HPDE6-E6E7 (cell line): Measurements from ENCODE around the gene SGIP1.
"Not testable (repeated sequence)": the region's sequence is repeated elsewhere in the genome, so short reads cannot be mapped to it uniquely, and the experiment has no call there.

Source experiments
- DNase-seq: peaks from one replicate; pipeline ENCODE4 v3.0.0; 2011; ENCODE audit warnings: missing footprints; ENCODE audit errors: extremely low spot score

SGIP1 gene

DNA sequence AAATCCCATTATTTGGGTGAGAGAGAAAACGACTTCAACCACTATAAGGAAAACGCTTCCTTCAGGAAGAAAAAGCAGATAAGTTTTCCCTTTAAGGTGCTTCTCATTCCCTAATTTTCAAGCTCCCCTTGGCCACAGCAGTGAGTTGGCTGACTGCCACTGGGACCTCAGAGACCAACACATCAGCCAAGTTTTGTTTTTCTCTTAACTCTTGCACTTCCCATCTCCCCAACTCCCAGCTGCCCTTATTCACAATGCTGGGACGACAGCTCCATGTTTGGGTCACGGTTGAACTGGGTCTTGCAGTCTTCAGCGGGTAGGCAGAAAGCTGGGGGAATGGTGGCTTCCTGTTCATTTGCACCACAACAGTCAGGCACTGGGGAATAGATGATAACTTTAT is 18.9 kb downstream of the SGIP1 start:
- no peak for DNase-seq

DNA sequence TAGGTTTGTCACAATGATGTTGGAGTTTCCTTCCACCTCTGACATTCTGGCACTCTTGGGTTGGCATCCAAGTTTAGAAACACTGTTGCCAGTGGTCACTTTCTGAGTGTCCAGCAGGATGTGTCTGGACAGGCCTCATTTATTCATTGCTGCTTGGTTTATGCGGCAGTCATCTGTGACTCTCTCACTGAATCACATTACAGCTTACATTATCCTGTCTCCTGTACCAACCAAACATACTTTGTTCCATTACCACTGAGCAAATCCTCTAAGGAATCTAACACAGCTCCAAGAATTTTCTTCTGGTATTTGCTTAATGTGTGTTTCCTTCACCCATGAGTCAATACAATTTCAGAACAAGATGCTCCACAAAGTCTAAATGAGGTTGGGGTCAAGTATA is 19.9 kb downstream of the SGIP1 start:
- DNase-seq: no peak

- no peak for DNase-seq
These were observed 22.2 kb downstream of the SGIP1 start for GRCh38 chr1:66556161-66556611.

DNA sequence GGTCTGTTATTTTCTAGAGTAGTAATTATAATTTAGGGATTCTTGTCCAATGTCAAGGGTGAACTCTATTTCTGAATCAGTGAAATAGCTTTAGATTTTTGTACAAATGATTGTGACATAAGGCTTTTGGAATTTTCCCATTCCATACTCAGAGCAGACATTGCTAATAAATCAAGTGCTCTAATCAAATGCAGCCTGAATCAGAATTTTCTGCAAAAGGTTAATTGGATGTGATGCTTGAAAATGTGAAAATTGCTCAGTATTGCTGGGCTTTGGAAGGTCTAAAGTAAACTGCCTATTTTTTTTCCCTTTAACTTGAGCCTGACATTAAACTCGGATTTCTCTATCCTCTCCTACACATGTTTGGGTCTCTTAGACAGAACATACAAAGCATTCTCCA is 23.2 kb downstream of the SGIP1 start:
- DNase-seq: no peak

DNA sequence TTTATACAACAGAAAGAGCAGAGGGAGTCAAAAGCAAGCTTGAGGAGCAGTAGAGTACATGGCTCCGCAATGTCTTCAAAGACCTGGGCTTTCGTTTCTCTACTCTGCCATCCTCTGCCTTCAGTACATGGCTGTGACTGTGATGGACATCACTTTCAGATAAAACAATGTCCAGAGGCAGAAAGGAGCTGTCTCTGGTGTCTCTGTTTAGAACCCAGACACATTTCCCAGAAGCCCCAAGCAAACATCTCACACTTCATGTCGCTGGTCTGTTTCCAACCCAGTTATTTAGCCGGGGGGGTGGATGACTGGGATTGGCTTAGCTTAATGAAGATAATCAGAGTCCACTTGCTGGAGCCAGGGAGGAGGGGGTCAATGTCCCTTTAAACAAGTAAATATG is 25.6 kb downstream of the SGIP1 start:
- DNase-seq: no peak

DNA sequence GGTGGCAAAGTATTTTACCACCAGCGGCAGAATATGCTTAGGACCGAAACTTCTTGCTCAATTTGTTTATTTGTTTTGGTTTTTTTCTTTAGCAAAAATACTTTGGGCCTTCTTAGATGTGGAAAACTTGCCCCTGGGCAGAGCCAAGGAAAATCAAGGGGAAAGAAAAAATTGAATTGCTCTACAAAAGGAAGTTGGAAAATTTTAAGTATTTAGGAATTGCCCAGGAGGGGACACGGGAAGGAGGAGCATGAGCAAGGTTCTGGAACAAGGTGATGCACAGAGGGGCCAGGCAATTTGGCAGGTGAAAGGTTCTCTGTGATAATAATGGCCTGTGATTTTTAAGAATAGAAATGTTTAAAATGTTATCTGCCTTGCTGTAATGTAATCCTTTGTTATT is 28.6 kb downstream of the SGIP1 start:
- DNase-seq: no peak

DNA sequence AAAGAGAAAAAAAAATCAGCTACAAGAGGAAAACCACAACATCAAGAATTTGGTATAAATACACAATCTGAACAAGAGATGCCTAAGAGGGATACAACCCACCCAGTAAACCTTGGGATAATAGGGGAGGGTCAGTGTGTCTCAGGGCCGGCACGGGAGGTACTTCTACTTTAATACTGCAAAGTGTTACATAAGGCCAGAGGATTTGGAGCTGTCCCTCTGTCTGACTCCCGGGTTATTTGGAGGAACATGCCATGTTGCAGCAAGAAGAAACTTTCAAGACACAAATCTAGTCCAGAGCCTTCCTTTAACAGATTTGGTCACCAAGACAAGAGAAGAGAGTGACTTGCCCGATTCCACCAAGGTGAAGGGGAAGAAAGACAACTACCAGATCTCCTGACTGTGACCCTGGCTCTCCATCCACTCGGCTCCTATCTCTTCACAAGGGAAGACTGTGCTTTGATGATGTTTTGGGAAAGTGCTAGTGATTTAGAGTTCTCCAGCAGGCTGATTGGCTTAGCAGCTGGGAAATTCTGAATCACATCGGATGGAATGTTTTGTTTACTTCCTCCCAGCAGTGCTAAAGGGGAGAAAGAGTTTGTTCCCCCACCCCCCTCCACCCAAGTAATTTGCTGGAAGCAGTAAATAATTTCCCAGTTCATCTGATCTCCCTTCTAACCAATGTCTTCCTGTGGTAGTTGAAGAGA is 29.3 kb downstream of the SGIP1 start:
- no peak for DNase-seq

DNA sequence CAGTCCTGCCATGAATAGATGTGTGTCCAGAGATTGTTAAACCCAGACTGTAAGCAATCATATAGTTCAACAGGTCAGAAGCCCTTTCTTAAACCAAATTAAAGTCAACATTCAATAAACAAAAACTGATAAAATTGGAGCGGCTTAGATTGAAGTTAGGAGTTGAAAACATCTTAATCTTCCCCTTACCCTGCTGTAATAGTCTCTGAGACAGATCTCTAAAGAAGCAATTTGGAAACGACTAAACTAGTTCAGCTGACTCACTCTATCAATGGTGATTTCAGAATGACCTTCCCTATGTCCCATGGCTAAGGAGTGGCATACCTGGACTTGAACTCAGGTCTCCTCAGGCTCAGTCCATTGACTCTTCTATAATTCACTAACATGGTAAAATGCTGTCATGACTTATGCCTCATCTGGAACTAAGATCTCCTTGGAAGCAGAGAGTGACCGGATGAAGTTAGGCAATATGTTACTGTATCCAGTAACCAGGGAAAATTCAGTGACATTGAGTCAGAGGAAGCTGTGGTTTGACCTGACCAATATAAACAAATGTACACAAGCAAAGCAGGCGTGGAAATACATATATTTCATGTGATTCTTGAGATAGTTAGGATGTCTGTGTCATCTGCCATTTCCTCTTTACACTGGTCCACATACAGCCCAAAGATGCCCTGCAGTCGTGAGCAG is 30.1 kb downstream of the SGIP1 start:
- DNase-seq: peak; percentile 76

GRCh38 chr1:66570196-66570595 is 36.2 kb downstream of the SGIP1 start:
- DNase-seq: no peak

DNA sequence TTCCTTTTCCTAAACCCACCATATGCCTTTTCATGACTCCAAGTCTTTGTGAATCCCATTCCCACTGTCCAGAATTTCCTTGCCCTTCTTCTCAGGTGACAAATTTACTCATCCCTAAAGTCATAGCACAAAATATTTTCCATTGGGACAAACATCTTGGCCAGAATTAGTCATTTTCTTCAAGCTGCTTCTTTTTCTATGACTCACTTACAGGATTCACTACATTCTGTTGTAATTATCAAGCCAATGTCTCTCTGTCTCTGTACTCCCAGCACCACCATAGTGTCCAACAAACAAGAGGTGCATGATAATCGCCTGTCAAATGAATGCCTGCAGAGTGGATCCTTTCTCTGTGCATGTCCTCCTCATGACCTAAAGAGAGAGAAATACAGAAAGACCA is 37.8 kb downstream of the SGIP1 start:
- DNase-seq: peak; percentile 43

DNA sequence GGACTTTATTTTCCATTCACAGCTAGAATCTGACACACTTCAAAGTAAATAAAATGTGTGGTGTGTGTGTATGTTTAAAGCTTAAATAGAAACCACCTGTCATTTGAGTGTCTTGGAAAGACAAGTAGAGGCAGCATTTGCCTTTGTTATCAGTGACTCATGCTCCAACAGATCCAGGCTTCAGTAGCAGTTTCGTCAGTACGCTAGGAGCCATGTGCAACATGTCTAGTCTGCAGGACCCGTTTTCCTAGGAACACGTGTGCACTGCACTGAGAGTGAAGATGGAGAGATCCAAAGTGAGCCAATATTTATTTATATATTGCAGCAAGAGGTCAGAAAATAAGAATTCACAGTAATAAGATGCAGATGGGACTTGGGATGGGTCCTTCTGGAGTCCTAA is 41.8 kb downstream of the SGIP1 start:
- peak; percentile 62 for DNase-seq

DNA sequence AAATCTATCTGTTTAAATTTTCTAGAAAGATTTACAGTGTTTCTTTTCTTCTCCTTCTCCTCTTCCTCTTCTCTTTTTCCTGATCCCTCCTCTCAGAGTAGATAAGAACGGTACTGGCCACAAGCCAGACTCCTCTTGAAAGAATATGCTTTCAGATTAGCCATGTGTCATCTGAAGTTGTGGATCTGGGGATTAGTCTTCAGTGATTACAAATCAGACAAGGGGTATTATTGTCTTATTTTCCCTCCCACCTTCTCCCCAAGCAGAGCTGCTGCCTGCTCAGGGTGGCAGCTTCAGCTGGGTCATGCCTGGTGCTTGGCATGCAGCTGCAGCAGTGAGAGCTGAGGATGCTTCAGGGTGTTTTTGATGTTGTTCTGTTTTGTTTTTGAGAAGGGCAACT is 42.7 kb downstream of the SGIP1 start:
- DNase-seq: no peak

DNA sequence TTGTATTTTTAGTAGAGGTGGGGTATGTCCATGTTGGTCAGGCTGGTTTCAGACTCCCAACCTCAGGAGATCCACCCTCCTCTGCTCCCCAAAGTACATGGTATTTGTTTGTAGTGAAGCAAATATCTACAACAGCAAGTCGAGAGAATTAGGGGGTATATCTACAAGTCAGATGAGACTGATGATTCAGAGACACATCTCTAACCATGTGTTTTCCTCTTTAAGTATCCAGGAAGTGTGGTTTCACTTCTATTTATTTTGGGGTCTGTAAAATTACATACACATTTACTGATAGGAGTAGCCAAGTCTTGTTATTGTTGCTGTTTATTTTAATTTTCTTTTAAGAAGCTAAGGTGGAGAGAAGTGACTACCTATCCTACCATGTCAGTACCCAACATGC is 44.9 kb downstream of the SGIP1 start:
- no peak for DNase-seq

- no peak for DNase-seq
These were observed 46.1 kb downstream of the SGIP1 start for GRCh38 chr1:66580081-66580480.

DNA sequence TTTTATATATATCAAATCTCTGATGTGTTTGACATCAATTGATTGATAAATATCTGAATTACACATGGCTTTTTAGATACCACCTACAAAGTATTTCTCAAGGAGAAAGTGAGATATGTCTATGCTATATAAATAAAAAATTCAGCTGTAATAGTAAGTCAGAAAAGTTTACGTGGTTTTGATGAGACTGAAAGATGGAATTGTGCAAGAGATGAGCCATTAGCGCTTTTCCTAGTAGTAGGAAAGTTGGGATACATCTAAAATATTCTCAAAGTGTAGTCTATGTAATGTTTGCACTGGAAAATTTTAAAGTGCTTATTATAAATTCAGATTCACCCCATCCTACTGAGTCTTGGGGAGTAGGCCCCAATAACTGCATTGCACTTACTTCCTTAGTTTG is 49.1 kb downstream of the SGIP1 start:
- DNase-seq: no peak

DNA sequence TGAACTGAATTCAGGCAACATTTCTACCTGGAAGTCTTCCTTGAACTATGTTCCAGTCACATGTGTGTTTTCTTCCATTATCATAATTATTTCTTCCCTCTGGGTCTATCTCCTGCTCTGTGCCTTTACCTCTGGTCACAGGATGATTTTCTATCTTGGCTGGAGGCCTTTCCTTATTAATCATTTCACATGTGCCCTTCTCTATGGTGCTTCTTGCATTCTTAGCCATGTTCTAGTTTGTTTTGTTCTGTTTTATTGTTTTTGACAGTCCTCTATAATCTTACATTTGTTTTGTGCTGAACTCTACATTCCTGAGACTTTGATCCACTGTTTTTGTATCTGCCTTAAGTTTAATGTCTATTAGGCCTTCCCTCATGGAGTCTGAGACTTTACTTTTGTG is 51.0 kb downstream of the SGIP1 start:
- DNase-seq: no peak

DNA sequence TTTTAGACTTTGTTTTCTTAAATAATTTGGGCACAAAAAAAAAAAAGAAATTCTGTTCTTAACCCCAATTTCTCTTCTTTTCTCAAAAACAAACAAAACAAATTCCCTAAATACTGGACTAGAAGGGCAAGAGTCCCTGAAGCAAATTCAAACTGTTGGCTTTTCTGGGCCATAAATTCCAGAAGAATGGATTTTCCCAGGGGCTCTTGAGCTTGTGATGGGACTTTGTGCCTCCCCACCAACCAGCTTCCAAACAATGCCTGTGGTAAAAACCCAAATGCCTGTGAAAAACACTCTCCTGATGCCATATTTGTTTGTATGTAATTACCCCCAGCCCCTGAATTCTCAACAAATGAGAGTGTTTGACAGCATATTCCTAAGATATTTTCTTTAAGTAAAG is 55.4 kb downstream of the SGIP1 start:
- DNase-seq: no peak

DNA sequence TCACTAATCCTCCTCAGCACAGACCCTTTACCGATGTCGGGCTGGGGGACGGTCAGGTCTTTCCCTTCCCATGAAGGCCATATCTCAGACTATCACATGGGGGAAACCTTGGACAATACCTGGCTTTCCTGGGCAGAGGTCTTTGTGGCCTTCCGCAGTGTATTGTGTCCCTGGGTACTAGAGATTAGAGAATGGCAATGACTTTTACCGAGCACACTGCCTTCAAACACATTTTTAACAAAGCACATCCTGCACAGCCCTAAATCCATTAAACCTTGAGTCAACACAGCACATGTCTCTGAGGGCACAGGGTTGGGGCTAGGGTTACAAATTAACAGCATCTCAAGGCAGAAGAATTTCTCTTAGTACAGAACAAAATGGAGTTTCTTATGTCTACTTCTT is 58.2 kb downstream of the SGIP1 start:
- not testable (repeated sequence) for DNase-seq

GRCh38 chr1:66596191-66596590 is 62.2 kb downstream of the SGIP1 start:
- DNase-seq: no peak

DNA sequence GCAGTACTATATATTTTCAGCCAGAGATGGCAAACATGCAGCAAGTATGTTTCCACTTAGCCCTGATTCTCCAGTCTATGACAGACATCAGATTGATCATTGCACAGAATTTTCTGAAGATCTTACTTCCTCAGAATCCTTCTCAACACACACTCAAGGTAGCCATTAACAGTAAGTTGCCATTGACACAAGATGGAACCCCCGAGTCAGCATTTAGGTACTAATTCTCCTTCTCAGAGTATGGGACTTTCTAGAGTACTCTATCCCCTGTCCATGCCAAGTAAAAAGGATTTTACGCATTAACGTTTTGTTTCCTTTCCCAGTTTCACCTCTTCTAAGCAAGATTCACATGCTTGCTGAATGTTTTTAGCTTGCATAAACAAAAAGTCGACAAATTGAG is 63.5 kb downstream of the SGIP1 start:
- DNase-seq: no peak

- DNase-seq: no peak
These were observed 64.7 kb downstream of the SGIP1 start for GRCh38 chr1:66598670-66599069.

GRCh38 chr1:66599346-66599745 is 65.4 kb downstream of the SGIP1 start:
- no peak for DNase-seq

- DNase-seq: no peak
These were observed 66.2 kb downstream of the SGIP1 start for GRCh38 chr1:66599899-66600737.
